GM04503 (cell line): ENCODE results near the gene ZBTB42.

ENCODE experiments used
- DNase-seq: peaks from one replicate; pipeline ENCODE4 v3.0.0-alpha.2; 2012; ENCODE audit warnings: low read depth

Gene ZBTB42

GRCh38 chr14:104800771-104801519 lies at the start of gene ZBTB42:
Gene ZBTB42, plus strand, starts transcription at chr14:104801101. Its CDS starts 97 bp downstream, at chr14:104801198.
- DNase-seq: no peak

- no peak for DNase-seq
These were observed 49.1 kb upstream of the ZBTB42 start for GRCh38 chr14:104751539-104752422.

- no peak for DNase-seq
These were observed 48.5 kb upstream of the ZBTB42 start for GRCh38 chr14:104752423-104752734.

GRCh38 chr14:104752735-104753527 lies 48.0 kb upstream of the ZBTB42 start, which contains the start of gene SIVA1:
Gene SIVA1, plus strand, starts transcription at chr14:104753147. Its CDS starts 55 bp downstream, at chr14:104753202.
- peak; percentile 92 for DNase-seq

GRCh38 chr14:104753528-104754212 lies 47.2 kb upstream of the ZBTB42 start:
- DNase-seq: no peak

GRCh38 chr14:104754213-104754851 lies 46.6 kb upstream of the ZBTB42 start:
- no peak for DNase-seq

GRCh38 chr14:104755621-104756020 lies 45.3 kb upstream of the ZBTB42 start:
- DNase-seq: no peak

GRCh38 chr14:104756477-104757237 lies 44.2 kb upstream of the ZBTB42 start:
- DNase-seq: no peak

- DNase-seq: no peak
These were observed 43.7 kb upstream of the ZBTB42 start for GRCh38 chr14:104757238-104757585.

GRCh38 chr14:104757681-104758392 lies 43.1 kb upstream of the ZBTB42 start:
- DNase-seq: no peak

GRCh38 chr14:104758981-104759969 lies 41.6 kb upstream of the ZBTB42 start:
- DNase-seq: no peak

GRCh38 chr14:104765517-104765916 lies 35.4 kb upstream of the ZBTB42 start:
- DNase-seq: no peak

- no peak for DNase-seq
These were observed 34.5 kb upstream of the ZBTB42 start for GRCh38 chr14:104766256-104766862.

- no peak for DNase-seq
These were observed 33.9 kb upstream of the ZBTB42 start for GRCh38 chr14:104766863-104767633.

GRCh38 chr14:104767634-104767918 lies 33.3 kb upstream of the ZBTB42 start:
- DNase-seq: no peak

- DNase-seq: no peak
These were observed 32.2 kb upstream of the ZBTB42 start for GRCh38 chr14:104768437-104769323.
